ENCODE results near the gene ERC2. TPM values are rescaled to one million over a fixed set of nuclear protein-coding genes. Genes with fewer than 3 reads are reported as not detected.

Gene ERC2
- total RNA-seq, 1 experiment from 2014 or later, result 0.77 TPM

GRCh38 chr3:56025326-56025725, 442.9 kb downstream of the ERC2 start:
- ATAC-seq, result no peak
- CTCF ChIA-PET, result no interaction called here

GRCh38 chr3:56023546-56023945, 444.7 kb downstream of the ERC2 start:
- H4K20me1 ChIP-seq (ENCODE audit: low read length), result no peaks in the 10 kb centered on the region
- H2AFZ ChIP-seq (ENCODE audit: low read length), result no peak overlapping the region
- H3K9me2 ChIP-seq (replicated peaks; ENCODE audit: low read length), result no peaks in the 10 kb centered on the region
- H3K79me2 ChIP-seq (ENCODE audit: low read length), result no peaks in the 10 kb centered on the region
- TF ChIP-seq CTCF (conservative IDR thresholded peaks at IDR 0.05; ENCODE audit: low read depth, low read length) (no peak), EZH2 (IDR thresholded peaks at IDR 0.05; ENCODE audit: low read length, unreplicated experiment) (no peak), EZH2phosphoT487 (IDR thresholded peaks at IDR 0.05; ENCODE audit: borderline replicate concordance, low read length) (no peak)
- DNase-seq, result no peak
- no peaks in the 10 kb centered on the region for H3K9me3 ChIP-seq (ENCODE audit: low read length)
- H3K4me3 ChIP-seq (ENCODE audit: low read length), result no peak overlapping the region
- no peaks in the 10 kb centered on the region for H3K4me1 ChIP-seq (ENCODE audit: insufficient read depth, low read length)
- no peak for ATAC-seq
- intact Hi-C loops (cut with micrococcal nuclease), result no loop called here
- POLR2A ChIA-PET (ENCODE audit: unreplicated experiment), result no interaction called here
- H3K4me2 ChIP-seq (ENCODE audit: low read length), result no peak overlapping the region
- peaks cover 18% of the 10 kb centered on the region; the same call in 1 of the 2 replicates for H3K27me3 ChIP-seq (ENCODE audit: low read length)
- no peaks in the 10 kb centered on the region for H3K36me3 ChIP-seq (ENCODE audit: low read depth, low read length)
- CTCF ChIA-PET, result no interaction called here
- H3K9ac ChIP-seq (ENCODE audit: low read length), result no peak overlapping the region
- no peak overlapping the region for H3K27ac ChIP-seq (ENCODE audit: low read length)
- no peaks in the 10 kb centered on the region for H3F3A ChIP-seq (ENCODE audit: low read length, unreplicated experiment)
- BruUV-seq (replicated peaks), result no TSS peak

More at GRCh38 chr3:56025326-56025725, 442.9 kb downstream of the ERC2 start:
- no peak overlapping the region for H3K27ac ChIP-seq (ENCODE audit: low read length)
- POLR2A ChIA-PET (ENCODE audit: unreplicated experiment), result no interaction called here
- no peak for TF ChIP-seq EZH2 (IDR thresholded peaks at IDR 0.05; ENCODE audit: low read length, unreplicated experiment)
- no peak for TF ChIP-seq EZH2phosphoT487 (IDR thresholded peaks at IDR 0.05; ENCODE audit: borderline replicate concordance, low read length)
- no peak for TF ChIP-seq CTCF (conservative IDR thresholded peaks at IDR 0.05; ENCODE audit: low read depth, low read length)
- H3K4me3 ChIP-seq (ENCODE audit: low read length), result no peak overlapping the region
- H3K4me1 ChIP-seq (ENCODE audit: insufficient read depth, low read length), result no peaks in the 10 kb centered on the region
- H3K36me3 ChIP-seq (ENCODE audit: low read depth, low read length), result no peaks in the 10 kb centered on the region
- H3K9ac ChIP-seq (ENCODE audit: low read length), result no peak overlapping the region
- peaks cover 18% of the 10 kb centered on the region; the same call in 1 of the 2 replicates for H3K27me3 ChIP-seq (ENCODE audit: low read length)
- no peaks in the 10 kb centered on the region for H3K79me2 ChIP-seq (ENCODE audit: low read length)
- intact Hi-C loops (cut with micrococcal nuclease), result no loop called here
- DNase-seq, result no peak
- no peaks in the 10 kb centered on the region for H3K9me2 ChIP-seq (replicated peaks; ENCODE audit: low read length)
- BruUV-seq (replicated peaks), result no TSS peak
- no peaks in the 10 kb centered on the region for H3F3A ChIP-seq (ENCODE audit: low read length, unreplicated experiment)
- H4K20me1 ChIP-seq (ENCODE audit: low read length), result no peaks in the 10 kb centered on the region
- no peaks in the 10 kb centered on the region for H3K9me3 ChIP-seq (ENCODE audit: low read length)
- H3K4me2 ChIP-seq (ENCODE audit: low read length), result no peak overlapping the region
- no peak overlapping the region for H2AFZ ChIP-seq (ENCODE audit: low read length)

GRCh38 chr3:56022619-56023018, 445.6 kb downstream of the ERC2 start:
- Histone ChIP-seq H3K27ac (ENCODE audit: low read length) (no peak overlapping the region), H3K9ac (ENCODE audit: low read length) (no peak overlapping the region), H3K9me3 (ENCODE audit: low read length) (no peaks in the 10 kb centered on the region), H2AFZ (ENCODE audit: low read length) (no peak overlapping the region), H3K36me3 (ENCODE audit: low read depth, low read length) (no peaks in the 10 kb centered on the region), H3K4me2 (ENCODE audit: low read length) (no peak overlapping the region), H3K4me3 (ENCODE audit: low read length) (no peak overlapping the region), H4K20me1 (ENCODE audit: low read length) (no peaks in the 10 kb centered on the region), H3K27me3 (ENCODE audit: low read length) (peaks cover 10% of the 10 kb centered on the region; the same call in 1 of the 2 replicates), H3F3A (ENCODE audit: low read length, unreplicated experiment) (no peaks in the 10 kb centered on the region), H3K9me2 (replicated peaks; ENCODE audit: low read length) (no peaks in the 10 kb centered on the region), H3K79me2 (ENCODE audit: low read length) (no peaks in the 10 kb centered on the region), H3K4me1 (ENCODE audit: insufficient read depth, low read length) (no peaks in the 10 kb centered on the region)
- ChIA-PET CTCF (no interaction called here), POLR2A (ENCODE audit: unreplicated experiment) (no interaction called here)
- intact Hi-C loops (cut with micrococcal nuclease), result no loop called here
- no TSS peak for BruUV-seq (replicated peaks)
- TF ChIP-seq EZH2phosphoT487 (IDR thresholded peaks at IDR 0.05; ENCODE audit: borderline replicate concordance, low read length) (no peak), EZH2 (IDR thresholded peaks at IDR 0.05; ENCODE audit: low read length, unreplicated experiment) (no peak), CTCF (conservative IDR thresholded peaks at IDR 0.05; ENCODE audit: low read depth, low read length) (no peak)
- DNase-seq (no peak), ATAC-seq (no peak)

All from PC-3 (cell line).